T-helper 2 cell treated with Interferon-gamma antibody and Interleukin-4, amounts not matched to agents 5 μg/mL and 100 μg/mL, for 36 hours (primary cell): Measurements from ENCODE around the gene TMEM62.
A peak's percentile ranks its signal among the peaks of the same experiment; 100 is the strongest.
"Not testable (repeated sequence)": the region's sequence is repeated elsewhere in the genome, so short reads cannot be mapped to it uniquely, and the experiment has no call there.

ENCODE experiments used
- DNase-seq: peaks from one replicate; pipeline ENCODE4 v3.0.0; 2021; ENCODE audit warnings: low spot score
- H3K27ac Mint-ChIP-seq: one replicate; pipeline ENCODE4 v1.8.0; 2021; ENCODE audit warnings: mild to moderate bottlenecking, mixed read lengths
- H3K27me3 Mint-ChIP-seq: one replicate; pipeline ENCODE4 v1.8.0; 2021; ENCODE audit warnings: low read depth, mixed read lengths
- H3K36me3 Mint-ChIP-seq: one replicate; pipeline ENCODE4 v1.8.0; 2021; ENCODE audit warnings: low read depth, mixed read lengths
- H3K4me1 Mint-ChIP-seq: one replicate; pipeline ENCODE4 v1.8.0; 2021; ENCODE audit warnings: low read depth, mixed read lengths
- H3K4me3 Mint-ChIP-seq: one replicate; pipeline ENCODE4 v1.8.0; 2022; ENCODE audit warnings: mild to moderate bottlenecking, moderate library complexity, mixed read lengths
- H3K9me3 Mint-ChIP-seq: one replicate; pipeline ENCODE4 v1.8.0; 2021; ENCODE audit warnings: mixed read lengths

The TMEM62 gene

DNA sequence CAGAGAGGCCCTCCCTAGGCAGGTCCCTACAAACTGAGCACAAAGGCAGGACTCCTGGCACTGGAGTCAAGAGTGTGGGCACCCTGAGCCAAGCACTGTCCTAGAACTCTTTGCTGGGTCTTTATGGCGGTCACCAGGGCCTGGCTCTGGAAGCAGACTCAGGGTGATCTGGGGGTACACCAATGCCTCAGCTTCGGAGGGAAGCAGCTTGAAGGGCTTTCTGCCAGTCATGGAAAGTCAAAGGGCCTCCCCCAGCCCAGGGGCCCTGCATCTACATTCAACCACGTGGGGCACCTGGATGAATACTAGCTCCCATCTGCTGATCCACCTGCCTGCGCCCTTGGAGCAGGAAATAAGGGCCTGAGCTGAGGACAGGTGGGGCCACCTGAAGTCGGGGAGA is 80.1 kb downstream of the TMEM62 start:
- Mint-ChIP-seq H3K4me3 (no peak overlapping the region), H3K27ac (no peak overlapping the region), H3K4me1 (no peaks in the 10 kb centered on the region), H3K9me3 (peaks cover 4% of the 10 kb centered on the region), H3K27me3 (peaks cover 10% of the 10 kb centered on the region), H3K36me3 (no peaks in the 10 kb centered on the region)
- no peak for DNase-seq

DNA sequence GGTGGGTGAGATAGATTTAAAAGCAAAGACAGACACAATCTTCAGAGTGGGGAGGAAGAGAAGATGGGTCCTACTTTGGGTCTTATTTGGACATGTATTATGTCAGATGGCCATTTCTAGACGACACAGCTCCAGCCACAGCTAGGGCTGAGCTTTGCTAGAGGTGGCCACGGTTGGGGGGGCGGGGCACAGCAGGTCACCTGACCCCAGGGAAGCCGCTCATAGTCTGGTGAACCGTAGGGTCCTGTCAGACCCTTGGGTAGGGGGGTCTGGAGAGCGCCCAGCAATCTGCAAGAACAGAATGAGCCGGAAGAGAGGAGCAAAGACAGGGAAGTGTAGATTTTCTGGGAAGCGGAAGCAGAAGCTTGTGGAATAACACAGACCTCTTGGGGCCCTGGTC is 80.8 kb downstream of the TMEM62 start:
- no peaks in the 10 kb centered on the region for H3K4me1 Mint-ChIP-seq
- H3K9me3 Mint-ChIP-seq, result peaks cover 4% of the 10 kb centered on the region
- H3K27me3 Mint-ChIP-seq, result peaks cover 4% of the 10 kb centered on the region
- H3K27ac Mint-ChIP-seq, result no peak overlapping the region
- no peak for DNase-seq
- H3K4me3 Mint-ChIP-seq, result no peak overlapping the region
- no peaks in the 10 kb centered on the region for H3K36me3 Mint-ChIP-seq

DNA sequence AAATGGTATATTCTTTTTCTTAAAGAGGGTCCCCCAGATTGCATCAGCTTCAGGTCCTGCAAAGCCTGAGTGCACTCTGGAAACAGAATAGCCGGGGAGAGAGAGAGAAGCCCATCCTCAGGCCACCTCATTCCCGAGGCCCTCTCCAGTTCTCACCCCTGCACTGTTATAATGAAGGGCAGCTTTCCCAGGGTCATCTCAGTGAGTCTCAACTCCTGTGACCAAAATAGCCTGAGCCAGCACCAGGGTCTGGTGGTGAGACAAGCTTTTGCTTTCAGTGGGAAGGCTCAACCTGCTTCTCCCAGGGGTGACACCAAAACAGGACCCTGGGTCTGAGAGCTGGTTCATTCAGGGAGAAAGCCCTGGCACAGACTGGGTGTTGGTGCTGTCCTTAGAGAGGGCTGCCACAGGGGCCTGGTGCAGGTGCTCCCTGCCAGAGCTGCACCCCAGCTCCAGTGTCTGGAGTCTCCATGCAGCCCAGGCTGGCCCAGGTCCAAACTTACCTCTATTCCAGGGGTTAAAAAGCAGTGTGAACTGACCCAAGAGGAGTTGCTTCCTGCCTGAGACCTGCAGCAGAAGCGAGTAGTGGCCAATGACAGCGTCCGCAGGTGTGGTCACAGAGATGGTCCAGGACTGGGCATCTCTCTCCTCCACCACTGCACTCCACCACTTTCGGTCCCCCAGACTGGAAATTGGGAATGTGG is 81.4 kb downstream of the TMEM62 start:
- Mint-ChIP-seq H3K27me3 (peaks cover 4% of the 10 kb centered on the region), H3K4me1 (no peaks in the 10 kb centered on the region), H3K9me3 (peaks cover 4% of the 10 kb centered on the region), H3K27ac (no peak overlapping the region), H3K36me3 (no peaks in the 10 kb centered on the region), H3K4me3 (no peak overlapping the region)
- DNase-seq, result no peak

DNA sequence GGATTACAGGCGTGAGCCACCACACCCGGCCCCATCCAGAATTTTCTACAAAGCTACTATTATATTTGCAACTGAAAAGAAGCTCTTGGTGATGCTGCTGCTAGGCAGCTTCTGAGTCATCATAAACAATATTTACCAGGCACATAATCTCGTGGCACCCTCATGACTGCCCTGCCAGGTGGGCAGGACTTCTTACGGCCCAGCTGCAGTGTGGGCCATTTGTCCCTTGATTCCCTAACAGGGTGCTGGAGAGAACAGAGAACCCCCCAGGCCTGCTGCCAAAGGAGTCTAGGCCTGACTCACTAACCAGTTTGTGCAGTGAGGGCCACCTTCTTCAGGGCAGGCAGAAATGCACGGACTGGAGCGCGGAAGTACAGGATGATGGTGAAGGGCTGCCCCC is 82.6 kb downstream of the TMEM62 start:
- no peaks in the 10 kb centered on the region for H3K4me1 Mint-ChIP-seq
- no peak overlapping the region for H3K27ac Mint-ChIP-seq
- no peak overlapping the region for H3K4me3 Mint-ChIP-seq
- peaks cover 4% of the 10 kb centered on the region for H3K9me3 Mint-ChIP-seq
- no peaks in the 10 kb centered on the region for H3K36me3 Mint-ChIP-seq
- H3K27me3 Mint-ChIP-seq, result peaks cover 4% of the 10 kb centered on the region
- no peak for DNase-seq

DNA sequence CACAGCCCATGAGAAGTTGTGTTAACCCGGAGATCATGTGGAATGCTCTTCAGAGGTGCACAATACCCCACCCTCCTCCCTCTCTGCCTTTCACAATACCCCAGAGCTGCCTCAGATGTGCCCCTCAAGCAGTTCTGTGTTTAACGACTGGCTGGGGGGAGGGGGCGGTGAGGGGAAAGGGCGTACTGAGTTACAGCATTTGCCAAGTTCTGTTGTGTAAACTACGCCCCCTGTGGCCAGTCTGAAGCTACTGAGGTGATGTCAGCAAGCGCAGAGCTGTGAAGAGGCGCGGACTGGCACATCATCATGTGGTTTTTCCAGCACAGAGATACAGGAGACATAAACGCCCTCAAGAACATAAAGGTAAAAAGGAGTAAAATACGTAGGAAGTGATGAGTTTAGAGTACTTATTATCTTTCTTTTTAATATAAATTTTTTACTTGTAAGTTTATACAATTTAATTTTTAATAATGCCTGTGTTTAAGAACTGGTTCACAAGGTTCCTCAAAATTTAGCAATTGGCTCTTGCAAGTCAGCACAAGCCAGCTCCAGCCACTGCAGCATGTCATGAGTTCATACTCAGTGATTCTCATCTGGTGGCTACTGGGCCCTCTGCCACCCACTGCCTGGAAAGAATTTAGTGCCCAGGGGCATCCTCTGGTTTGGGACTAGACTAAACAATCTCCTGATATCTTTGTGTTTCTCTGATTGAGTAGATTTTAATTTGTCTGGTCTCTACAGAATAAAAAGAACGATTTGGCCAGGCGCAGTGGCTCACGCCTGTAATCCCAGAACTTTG is 85.7 kb downstream of the TMEM62 start:
- Mint-ChIP-seq H3K36me3 (no peaks in the 10 kb centered on the region), H3K4me1 (no peaks in the 10 kb centered on the region), H3K27me3 (peaks cover 13% of the 10 kb centered on the region), H3K9me3 (peaks cover 4% of the 10 kb centered on the region), H3K4me3 (no peak overlapping the region), H3K27ac (no peak overlapping the region)
- no peak for DNase-seq

DNA sequence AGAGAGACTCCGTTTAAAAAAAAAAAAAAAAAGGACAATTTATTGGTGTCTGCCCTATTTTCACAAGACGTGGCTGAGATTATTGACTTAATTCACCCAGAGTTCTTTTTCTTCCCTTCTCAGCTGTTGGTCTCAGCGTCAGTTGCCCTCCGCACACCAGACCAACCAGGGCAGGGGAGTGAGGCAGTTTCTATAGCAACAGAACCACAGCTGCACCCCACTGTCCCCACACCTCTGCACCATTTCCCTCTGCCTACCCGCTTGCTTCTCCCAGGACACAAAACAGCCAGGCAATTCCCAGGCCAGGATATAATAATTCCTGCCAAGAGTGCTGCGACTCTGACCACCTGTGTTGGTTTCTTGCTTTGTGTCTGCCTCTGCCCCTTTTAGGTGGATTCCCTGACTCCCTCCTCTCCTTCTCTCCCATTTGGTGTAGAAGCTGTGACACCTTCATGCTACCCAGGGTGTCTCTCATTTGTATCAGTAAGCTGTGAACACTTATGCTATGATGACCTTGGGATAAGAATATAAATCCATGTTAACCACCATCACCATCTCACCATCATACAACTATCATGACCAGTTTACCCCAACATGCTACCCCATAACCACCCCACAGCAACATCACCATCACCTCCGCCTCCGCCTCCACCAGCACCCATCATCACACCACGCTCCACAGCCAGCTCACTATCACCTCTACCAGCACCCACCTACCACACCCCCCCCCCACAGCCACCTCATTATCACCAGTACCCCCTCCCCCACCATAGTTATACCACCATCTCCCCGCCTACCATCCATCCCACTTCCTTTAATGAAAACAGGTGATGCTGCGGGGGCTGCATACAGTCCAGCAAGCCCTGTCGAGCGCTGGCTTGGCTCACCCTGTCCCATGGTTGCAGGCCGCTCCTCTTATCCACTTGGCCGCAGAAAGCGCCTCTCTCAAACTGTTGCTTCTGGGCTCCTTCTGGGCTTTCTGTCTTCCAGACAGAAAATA is 86.8 kb downstream of the TMEM62 start:
- peaks cover 18% of the 10 kb centered on the region for H3K27me3 Mint-ChIP-seq
- no peak for DNase-seq
- no peaks in the 10 kb centered on the region for H3K36me3 Mint-ChIP-seq
- no peaks in the 10 kb centered on the region for H3K4me1 Mint-ChIP-seq
- H3K27ac Mint-ChIP-seq, result no peak overlapping the region
- H3K9me3 Mint-ChIP-seq, result peaks cover 4% of the 10 kb centered on the region
- H3K4me3 Mint-ChIP-seq, result no peak overlapping the region

DNA sequence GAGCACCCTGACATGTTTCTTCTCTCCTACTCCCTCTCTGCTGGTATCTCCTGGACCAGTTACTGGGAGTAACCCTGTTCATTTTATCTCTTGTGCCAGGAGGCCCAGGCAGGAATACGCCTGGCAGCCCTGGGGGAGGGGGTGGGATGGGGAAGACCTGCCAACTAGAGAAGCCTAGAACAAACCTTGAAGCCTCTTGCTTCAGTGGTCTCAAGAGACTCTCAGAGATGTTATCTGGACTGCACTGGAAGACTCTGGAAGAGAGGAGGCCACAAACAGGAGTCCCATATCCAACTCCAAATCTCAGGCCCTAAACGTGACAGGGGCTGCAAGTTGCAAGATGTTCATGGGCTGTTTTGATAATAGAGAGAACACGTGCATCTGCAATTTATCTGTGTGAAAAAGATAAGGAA is 87.6 kb downstream of the TMEM62 start, which contains the start of gene EPB42:
Gene EPB42 (minus strand): TSS at position 28 of the 413 bp plus-strand sequence. CDS start 193 bp downstream, outside the sequence.
- no peak within 1 kb of the TSS for H3K4me3 Mint-ChIP-seq
- DNase-seq, result no peak
- H3K9me3 Mint-ChIP-seq, result peaks cover 4% of the 10 kb centered on the region
- peaks cover 5% of the 10 kb centered on the region for H3K4me1 Mint-ChIP-seq
- no peaks in the 10 kb centered on the region for H3K36me3 Mint-ChIP-seq
- H3K27ac Mint-ChIP-seq, result no peak within 1 kb of the TSS
- peaks cover 18% of the 10 kb centered on the region for H3K27me3 Mint-ChIP-seq

DNA sequence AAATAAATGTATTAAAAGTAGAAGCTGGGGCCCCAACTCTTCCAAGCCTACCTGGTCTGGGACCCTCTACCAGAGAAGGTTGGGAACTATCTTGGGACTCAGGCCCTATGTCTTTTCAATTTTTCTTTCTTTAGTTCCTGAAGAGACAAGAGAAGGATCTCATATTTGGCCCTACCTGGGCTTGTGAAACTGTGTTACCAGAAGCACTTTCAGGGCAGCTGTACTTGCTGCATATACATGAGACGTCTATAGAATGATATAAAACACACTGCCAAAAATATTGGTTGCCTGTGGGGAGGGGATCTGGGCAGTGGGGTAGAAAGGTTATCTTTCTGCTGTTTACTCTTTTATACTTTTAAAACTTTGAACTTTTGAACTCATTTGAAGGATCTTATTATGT is 88.0 kb downstream of the TMEM62 start:
- Mint-ChIP-seq H3K36me3 (no peaks in the 10 kb centered on the region), H3K27ac (no peak overlapping the region), H3K4me3 (no peak overlapping the region), H3K27me3 (peaks cover 18% of the 10 kb centered on the region), H3K9me3 (peaks cover 4% of the 10 kb centered on the region), H3K4me1 (peaks cover 5% of the 10 kb centered on the region)
- no peak for DNase-seq

DNA sequence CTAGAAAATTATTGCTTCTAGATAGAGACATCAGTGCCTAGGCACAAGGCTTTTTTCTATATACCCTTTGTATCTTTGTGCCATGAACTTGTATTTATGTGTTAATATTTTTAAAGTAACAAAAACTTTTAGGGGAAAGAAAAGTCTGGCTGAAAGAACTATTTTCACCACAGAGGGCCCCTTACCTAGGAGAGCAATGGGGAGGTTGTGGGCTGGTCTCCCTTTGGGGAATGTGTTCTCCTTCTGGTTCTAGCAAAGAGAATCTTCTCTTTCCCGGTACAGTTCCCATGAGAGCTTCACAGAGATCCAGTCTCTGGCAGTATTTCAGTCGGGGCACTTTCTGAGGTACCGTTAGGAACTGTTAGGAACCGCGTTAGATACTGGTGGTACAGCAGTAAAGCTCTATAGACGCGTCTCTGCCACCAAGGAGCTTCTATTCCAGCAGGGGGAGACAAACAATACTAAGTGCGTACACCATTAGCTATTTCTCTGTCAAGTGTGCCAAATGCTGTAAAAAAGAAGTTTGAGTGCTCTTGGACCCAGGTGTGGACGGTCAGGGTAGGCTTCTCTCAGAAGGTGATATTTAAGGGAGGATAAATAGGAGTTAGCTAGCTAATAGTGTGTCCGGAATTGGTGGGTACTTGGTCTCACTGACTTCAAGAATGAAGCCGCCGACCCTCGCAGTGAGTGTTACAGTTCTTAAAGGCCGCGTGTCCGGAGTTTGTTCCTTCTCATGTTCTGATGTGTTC is 92.0 kb downstream of the TMEM62 start:
- Mint-ChIP-seq H3K4me3 (no peak overlapping the region), H3K36me3 (no peaks in the 10 kb centered on the region), H3K9me3 (no peaks in the 10 kb centered on the region), H3K27me3 (peaks cover 14% of the 10 kb centered on the region), H3K4me1 (peaks cover 5% of the 10 kb centered on the region), H3K27ac (no peak overlapping the region)
- DNase-seq, result peak; percentile 37

DNA sequence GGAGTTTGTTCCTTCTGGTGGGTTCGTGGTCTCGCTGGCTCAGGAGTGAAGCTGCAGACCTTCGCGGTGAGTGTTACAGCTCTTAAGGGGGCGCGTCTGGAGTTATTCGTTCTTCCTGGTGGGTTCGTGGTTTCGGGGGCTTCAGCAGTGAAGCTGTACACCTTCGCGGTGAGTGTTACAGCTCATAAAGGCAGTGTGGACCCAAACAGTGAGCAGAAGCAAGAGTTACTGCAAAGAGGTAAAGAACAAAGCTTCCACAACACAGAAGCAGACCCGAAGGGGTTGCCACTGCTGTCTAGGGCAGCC is 92.5 kb downstream of the TMEM62 start:
- H3K27ac Mint-ChIP-seq, H3K4me3 Mint-ChIP-seq, H3K4me1 Mint-ChIP-seq, DNase-seq, H3K36me3 Mint-ChIP-seq, H3K9me3 Mint-ChIP-seq: not testable (repeated sequence)
- H3K27me3 Mint-ChIP-seq, result peaks cover 14% of the 10 kb centered on the region

DNA sequence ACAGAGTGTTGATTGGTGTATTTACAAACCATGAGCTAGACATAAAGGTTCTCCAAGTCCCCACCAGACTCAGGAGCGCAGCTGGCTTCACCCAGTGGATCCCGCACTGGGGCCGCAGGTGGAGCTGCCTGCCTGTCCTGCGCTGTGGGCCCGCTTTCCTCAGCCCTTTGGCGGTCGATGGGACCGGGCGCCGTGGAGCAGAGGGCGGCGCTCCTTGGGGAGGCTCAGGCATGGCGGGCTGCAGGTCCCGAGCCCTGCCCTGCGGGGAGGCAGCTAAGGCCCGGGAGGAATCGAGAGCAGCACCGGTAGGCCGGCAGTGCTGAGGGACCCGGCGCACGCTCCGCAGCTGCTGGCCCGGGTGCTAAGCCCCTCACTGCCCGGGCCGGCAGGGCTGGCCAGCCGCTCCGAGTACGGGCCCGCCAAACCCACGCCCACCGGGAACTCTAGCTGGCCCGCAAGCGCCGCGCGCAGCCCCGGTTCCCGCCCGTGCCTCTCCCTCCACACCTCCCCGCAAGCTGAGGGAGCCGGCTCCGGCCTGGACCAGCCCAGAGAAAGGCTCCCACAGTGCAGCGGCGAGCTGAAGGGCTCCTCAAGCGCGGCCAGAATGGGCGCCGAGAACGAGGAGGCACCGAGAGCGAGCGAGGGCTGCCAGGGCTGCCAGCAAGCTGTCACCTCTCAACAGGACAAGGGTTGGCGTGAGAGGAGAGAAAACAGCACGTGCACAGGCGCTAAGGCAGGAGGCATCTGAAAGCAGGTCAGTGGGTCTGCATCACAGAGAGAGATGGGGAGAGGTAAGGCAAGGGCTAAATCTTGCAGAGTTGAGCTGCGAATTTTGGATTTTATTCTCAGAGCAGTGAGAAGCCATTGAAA is 93.3 kb downstream of the TMEM62 start:
- no peaks in the 10 kb centered on the region for H3K9me3 Mint-ChIP-seq
- H3K36me3 Mint-ChIP-seq, result no peaks in the 10 kb centered on the region
- no peak overlapping the region for H3K27ac Mint-ChIP-seq
- H3K27me3 Mint-ChIP-seq, result peaks cover 14% of the 10 kb centered on the region
- no peak overlapping the region for H3K4me3 Mint-ChIP-seq
- DNase-seq, result no peak
- peaks cover 5% of the 10 kb centered on the region for H3K4me1 Mint-ChIP-seq

DNA sequence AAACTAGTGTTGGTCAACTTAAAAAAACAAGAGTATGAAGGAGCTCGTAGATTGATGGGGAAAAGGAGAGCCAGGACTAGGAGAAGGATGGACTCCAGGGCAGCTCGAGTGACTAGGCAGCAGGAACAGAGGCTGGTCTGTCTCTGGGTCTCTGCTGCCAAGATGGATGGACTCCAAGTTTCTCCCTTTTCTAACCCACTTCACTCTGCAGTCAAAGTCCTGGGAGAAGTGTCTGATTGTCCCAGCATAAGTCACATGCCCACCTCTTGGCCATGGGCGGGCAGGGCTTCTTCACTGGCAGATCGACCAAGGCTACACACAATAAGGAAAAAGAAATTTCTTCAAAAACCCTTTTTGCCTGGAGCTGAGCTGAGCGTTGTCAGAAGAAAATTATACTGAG is 96.6 kb downstream of the TMEM62 start:
- Mint-ChIP-seq H3K4me1 (peaks cover 9% of the 10 kb centered on the region), H3K27me3 (no peaks in the 10 kb centered on the region), H3K4me3 (no peak overlapping the region), H3K9me3 (no peaks in the 10 kb centered on the region), H3K27ac (no peak overlapping the region), H3K36me3 (no peaks in the 10 kb centered on the region)
- no peak for DNase-seq
